Gastrocnemius medialis (tissue), 4 donors: Measurements from ENCODE around the gene LAMA1.

Experiments
- CTCF ChIP-seq, 5 experiments: fragments of 450-650 bp in 3 of 5; fragments of 200-600 bp in 2 of 5; sonication (generic) in 2 of 5; IDR thresholded peaks in 4 of 5; conservative IDR thresholded peaks in 1 of 5; 1 replicate in 4 of 5; 2 replicates in 1 of 5; pipeline ENCODE4 v1.5.1; 2016 to 2019; ENCODE audit warnings: antibody characterized with exemption in 5 of 5, mild to moderate bottlenecking in 3 of 5, moderate library complexity in 3 of 5
- POLR2A ChIP-seq, 2 donors: fragments of 450-650 bp; IDR thresholded peaks; one replicate each; pipeline ENCODE4 v1.6.1; 2017; ENCODE audit warnings: antibody characterized with exemption in 2 of 2, mild to moderate bottlenecking in 2 of 2, moderate library complexity in 2 of 2

GRCh38 chr18:7112936-7113335 is 4.7 kb downstream of the LAMA1 start:
- TF ChIP-seq POLR2A (IDR thresholded peaks at IDR 0.05), result no peak
- TF ChIP-seq CTCF (IDR thresholded peaks at IDR 0.05 in 4 of 5, conservative IDR thresholded peaks at IDR 0.05 in 1 of 5), result no peak
